Cardiac fibroblast (primary cell): Measurements from ENCODE around the gene APMAP.

ENCODE experiments used
- DNase-seq, 2 donors: peaks; one replicate each; pipeline versions ENCODE4 v3.0.0 to v3.0.0-alpha.2; 2010; ENCODE audit warnings: low read depth in 2 of 2
- H3K4me3 ChIP-seq, 2 donors: replicated peaks in 1 of 2; 1 replicate in 1 of 2; 2 replicates in 1 of 2; pipeline ENCODE4 v1.5.1; 2011; ENCODE audit warnings: low read depth in 2 of 2, low read length in 2 of 2, mild to moderate bottlenecking in 2 of 2, moderate library complexity in 1 of 2
- TF ChIP-seq, protein P1 (sequence below): IDR thresholded peaks from one replicate; pipeline ENCODE4 v1.5.1; 2011; ENCODE audit warnings: low read depth, mild to moderate bottlenecking, low read length, inconsistent platforms

The APMAP gene

DNA sequence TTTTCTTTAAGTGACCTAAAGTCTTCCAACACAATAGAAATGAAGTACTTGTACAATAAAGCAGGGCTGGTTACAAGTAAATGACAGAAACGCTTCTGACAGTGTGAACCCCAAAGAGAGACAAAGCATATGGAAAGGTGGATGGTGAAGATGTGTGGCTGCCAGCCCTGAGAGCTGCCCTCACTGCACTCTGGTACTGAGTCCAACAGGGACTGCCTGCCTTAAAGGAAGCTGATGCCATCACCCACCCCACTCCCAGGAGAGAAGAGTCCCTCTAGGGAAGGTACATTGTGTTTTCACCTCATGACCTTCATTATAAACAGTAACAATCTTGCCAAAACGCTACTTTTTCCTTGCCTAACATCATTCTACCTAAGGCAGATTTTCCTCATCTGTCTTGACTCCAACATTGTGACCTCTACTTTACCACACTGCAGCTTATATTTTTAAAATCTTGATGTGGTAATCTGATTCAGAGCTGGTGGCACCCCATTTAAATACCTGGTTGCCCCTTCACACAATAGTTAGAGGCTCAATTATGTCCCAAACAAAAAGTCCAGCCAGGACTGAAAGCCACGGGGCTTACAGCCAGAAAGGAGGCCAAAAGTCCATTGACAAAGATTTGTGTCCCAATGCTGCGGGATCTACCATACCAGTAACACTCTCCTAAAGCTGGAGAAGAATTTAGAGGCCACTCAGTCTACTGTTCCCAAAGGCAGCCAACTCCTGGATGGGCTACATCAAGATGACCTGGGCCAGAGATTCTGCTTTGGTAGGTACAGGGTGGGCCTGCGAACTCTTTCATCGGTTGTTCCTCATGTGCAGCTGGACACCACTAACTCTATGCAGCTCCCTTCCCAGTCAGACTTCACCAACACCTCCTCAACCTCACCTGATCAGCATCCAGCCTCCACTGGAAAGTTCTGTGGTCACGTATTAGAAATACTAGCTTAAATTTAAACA, 4.4 kb downstream of the APMAP start:
- H3K4me3 ChIP-seq, result no peak overlapping the region
- DNase-seq, result no peak
- TF ChIP-seq, protein P1, sequence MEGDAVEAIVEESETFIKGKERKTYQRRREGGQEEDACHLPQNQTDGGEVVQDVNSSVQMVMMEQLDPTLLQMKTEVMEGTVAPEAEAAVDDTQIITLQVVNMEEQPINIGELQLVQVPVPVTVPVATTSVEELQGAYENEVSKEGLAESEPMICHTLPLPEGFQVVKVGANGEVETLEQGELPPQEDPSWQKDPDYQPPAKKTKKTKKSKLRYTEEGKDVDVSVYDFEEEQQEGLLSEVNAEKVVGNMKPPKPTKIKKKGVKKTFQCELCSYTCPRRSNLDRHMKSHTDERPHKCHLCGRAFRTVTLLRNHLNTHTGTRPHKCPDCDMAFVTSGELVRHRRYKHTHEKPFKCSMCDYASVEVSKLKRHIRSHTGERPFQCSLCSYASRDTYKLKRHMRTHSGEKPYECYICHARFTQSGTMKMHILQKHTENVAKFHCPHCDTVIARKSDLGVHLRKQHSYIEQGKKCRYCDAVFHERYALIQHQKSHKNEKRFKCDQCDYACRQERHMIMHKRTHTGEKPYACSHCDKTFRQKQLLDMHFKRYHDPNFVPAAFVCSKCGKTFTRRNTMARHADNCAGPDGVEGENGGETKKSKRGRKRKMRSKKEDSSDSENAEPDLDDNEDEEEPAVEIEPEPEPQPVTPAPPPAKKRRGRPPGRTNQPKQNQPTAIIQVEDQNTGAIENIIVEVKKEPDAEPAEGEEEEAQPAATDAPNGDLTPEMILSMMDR, result no peak

DNA sequence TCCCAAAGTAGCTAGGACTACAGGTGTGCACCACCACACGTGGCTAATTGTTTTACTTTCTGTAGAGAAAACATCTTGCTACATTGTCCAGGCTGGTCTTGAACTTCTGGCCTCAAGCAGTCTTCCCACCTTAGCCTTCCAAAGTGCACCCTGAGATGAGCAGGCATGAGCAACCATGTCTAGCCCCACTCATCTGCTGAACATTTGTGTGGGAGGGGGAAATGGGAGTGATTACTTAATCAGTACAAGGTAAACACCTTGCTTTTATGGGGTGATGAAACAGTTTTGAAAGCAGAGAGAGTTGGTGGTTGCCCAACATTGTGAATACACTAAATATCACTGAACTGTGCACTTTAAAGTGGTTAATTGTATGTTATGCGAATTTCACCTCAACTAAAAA, 5.3 kb downstream of the APMAP start:
- TF ChIP-seq, protein P1, result no peak
- no peak overlapping the region for H3K4me3 ChIP-seq
- no peak for DNase-seq

DNA sequence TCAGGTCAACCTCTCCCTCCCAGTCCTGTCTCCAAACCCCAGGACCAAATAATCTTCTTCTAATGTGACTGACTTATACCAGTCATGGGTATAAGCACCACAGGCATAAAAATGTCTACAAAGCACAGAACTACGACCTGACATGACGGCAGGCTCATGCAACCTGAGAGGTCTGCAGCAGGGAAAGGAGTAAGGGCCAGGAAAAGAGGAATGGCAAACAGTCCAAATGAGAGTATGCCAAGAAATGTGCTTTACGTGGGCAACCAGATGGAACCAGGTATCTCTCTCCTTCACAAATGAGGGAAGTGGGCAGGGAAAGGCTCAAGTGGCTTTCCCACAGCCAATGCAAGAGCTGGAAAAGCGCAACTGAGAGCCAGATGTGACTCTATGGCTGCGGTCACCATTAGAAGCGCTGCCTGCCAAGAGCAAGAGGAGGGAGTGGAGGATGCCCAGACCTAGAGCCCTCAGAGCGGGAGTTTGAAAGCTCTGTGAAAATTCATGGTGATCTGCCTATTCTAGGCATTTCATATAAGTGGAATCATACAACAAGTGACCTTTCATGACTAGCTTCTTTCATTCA, 6.0 kb downstream of the APMAP start:
- DNase-seq, result no peak
- H3K4me3 ChIP-seq, result no peak overlapping the region
- TF ChIP-seq, protein P1, result no peak

DNA sequence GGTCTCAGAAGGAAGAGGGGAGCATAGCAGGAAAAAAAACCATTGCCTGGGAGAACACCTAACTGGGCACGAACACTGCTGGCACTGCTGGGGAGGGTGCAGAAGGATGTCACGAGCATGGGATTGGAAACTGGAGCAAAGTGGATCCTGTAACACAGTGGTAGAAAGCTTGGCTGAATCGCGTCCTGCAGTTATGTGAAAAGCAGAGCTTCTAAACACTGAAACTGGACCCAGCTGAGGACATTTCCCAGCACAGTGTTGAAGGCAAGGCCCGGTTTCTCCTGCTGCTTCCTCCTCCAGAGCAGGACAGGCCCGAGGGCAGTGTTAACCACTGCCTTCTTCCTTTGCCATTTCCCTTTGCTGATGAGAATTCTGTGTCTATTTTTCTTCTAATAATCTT, 6.7 kb downstream of the APMAP start:
- no peak for DNase-seq
- no peak overlapping the region for H3K4me3 ChIP-seq
- TF ChIP-seq, protein P1, result no peak

DNA sequence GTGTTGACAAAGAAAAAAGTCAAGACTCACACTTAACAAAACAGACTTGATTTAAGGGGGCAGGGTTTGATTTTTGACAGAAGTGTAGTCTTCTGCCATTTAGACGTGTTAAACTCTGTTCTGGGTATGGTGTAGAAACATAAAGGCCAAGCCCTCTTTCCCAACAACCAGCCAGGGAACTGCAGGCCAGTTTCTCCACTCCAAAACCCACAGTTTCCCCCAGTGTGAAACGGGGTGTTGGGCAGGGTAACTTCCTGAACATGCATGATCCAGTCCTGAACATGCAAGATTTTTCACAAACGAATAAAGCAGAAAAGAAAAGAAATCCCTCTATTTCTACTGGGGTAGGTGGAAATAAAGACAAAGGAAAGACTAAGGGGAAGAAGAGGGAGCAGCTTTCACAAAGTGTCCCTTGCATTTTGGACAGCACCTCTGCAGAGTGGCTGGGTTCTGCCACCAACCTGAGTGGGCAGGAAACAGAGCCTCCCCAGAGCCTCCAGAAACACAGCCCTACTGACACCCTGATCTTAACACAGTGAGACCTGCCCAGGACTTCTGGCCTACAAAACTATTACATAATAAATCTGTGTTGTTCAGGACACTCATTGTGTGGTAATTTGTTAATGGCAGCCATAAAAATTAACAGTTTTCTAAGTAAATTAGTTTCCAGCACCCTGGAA, 7.5 kb downstream of the APMAP start:
- DNase-seq, result no peak
- TF ChIP-seq, protein P1, result no peak
- no peak overlapping the region for H3K4me3 ChIP-seq

DNA sequence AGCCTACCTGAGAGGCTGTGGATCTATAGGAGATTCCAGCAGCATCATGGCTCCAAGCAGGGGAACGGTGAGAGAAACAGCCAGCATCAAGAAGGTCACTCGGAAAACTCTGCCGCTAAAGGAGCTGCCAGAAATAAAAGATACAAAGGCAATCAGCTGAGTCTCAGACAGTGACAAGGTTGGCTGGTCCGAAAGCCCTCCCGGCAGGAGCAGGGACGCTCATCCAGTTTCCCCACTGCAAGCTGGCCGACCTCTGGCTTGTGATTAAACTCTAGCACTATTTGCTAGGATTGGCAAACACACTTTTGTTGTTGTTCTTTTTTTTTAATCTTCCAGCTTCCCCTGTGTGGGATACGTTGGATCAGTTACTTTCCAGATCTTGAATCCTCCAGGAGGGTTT, 8.7 kb downstream of the APMAP start:
- H3K4me3 ChIP-seq, result no peak overlapping the region
- TF ChIP-seq, protein P1, result no peak
- no peak for DNase-seq
